RWPE2 (cell line): ENCODE data around the gene SPAG16.

Experiments
- ATAC-seq: fragments of 200-7000 bp; cut with Tn5 transposase; 3 replicates; pipeline ENCODE4 v1.9.1; 2021; ENCODE audit warnings: low read depth
- DNase-seq: peaks from one replicate; pipeline ENCODE4 v3.0.0-alpha.2; 2020; ENCODE audit warnings: low spot score
- H3K27ac ChIP-seq: fragments of 450-650 bp; 2 replicates; pipeline ENCODE4 v1.5.1; 2017; ENCODE audit warnings: mild to moderate bottlenecking; ENCODE audit not compliant: poor library complexity, severe bottlenecking
- H3K27me3 ChIP-seq: fragments of 250-450 bp; sonication (Bioruptor Pico); 2 replicates; pipeline ENCODE4 v1.5.1; 2021; ENCODE audit warnings: mild to moderate bottlenecking, moderate library complexity; ENCODE audit not compliant: insufficient read depth, poor library complexity, severe bottlenecking
- H3K36me3 ChIP-seq: fragments of 250-450 bp; sonication (Bioruptor Pico); 2 replicates; pipeline ENCODE4 v1.5.1; 2020; ENCODE audit warnings: low read depth, mild to moderate bottlenecking, moderate library complexity
- H3K4me1 ChIP-seq: fragments of 250-450 bp; sonication (Bioruptor Pico); 2 replicates; pipeline ENCODE4 v1.5.1; 2021; ENCODE audit warnings: mild to moderate bottlenecking, moderate library complexity; ENCODE audit not compliant: insufficient read depth, poor library complexity, severe bottlenecking
- H3K4me3 ChIP-seq: fragments of 250-450 bp; sonication (Bioruptor Pico); 2 replicates; pipeline ENCODE4 v1.5.1; 2021; ENCODE audit warnings: mild to moderate bottlenecking, moderate library complexity; ENCODE audit not compliant: severe bottlenecking
- H3K9me3 ChIP-seq: fragments of 250-450 bp; sonication (Bioruptor Pico); 2 replicates; pipeline ENCODE4 v1.5.1; 2021; ENCODE audit warnings: mild to moderate bottlenecking, moderate library complexity; ENCODE audit not compliant: severe bottlenecking
- TF ChIP-seq, protein P1 (sequence below): fragments of 450-650 bp; IDR thresholded peaks from one replicate; pipeline ENCODE4 v1.5.1; 2017; ENCODE audit warnings: mild to moderate bottlenecking, moderate library complexity; ENCODE audit not compliant: poor library complexity, severe bottlenecking

SPAG16 gene

DNA sequence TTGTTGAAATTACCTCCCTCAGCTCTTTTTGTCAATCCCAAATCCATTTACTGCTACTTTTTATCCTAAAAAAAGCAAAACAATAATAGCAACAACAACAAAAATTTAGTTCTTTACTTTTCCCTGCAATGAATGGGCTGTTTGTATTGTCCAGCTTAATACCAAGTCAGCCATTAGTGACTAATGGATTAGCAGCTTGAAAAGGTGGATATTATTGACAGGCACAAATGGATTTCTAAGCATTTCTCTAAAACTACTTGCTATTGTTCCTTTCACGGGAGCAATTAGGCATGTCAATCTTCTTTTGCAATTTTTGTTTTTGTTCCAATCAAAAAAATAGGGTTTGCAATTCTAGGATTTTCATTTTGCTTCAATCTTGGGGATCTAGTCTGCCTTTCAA is 32.1 kb upstream of the SPAG16 start:
- Histone ChIP-seq H3K9me3 (no peaks in the 10 kb centered on the region), H3K4me3 (no peak overlapping the region), H3K4me1 (peaks cover 6% of the 10 kb centered on the region), H3K27ac (no peak overlapping the region), H3K36me3 (no peaks in the 10 kb centered on the region), H3K27me3 (no peaks in the 10 kb centered on the region)
- TF ChIP-seq, protein P1, sequence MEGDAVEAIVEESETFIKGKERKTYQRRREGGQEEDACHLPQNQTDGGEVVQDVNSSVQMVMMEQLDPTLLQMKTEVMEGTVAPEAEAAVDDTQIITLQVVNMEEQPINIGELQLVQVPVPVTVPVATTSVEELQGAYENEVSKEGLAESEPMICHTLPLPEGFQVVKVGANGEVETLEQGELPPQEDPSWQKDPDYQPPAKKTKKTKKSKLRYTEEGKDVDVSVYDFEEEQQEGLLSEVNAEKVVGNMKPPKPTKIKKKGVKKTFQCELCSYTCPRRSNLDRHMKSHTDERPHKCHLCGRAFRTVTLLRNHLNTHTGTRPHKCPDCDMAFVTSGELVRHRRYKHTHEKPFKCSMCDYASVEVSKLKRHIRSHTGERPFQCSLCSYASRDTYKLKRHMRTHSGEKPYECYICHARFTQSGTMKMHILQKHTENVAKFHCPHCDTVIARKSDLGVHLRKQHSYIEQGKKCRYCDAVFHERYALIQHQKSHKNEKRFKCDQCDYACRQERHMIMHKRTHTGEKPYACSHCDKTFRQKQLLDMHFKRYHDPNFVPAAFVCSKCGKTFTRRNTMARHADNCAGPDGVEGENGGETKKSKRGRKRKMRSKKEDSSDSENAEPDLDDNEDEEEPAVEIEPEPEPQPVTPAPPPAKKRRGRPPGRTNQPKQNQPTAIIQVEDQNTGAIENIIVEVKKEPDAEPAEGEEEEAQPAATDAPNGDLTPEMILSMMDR, result no peak
- no peak for ATAC-seq
- no peak for DNase-seq

DNA sequence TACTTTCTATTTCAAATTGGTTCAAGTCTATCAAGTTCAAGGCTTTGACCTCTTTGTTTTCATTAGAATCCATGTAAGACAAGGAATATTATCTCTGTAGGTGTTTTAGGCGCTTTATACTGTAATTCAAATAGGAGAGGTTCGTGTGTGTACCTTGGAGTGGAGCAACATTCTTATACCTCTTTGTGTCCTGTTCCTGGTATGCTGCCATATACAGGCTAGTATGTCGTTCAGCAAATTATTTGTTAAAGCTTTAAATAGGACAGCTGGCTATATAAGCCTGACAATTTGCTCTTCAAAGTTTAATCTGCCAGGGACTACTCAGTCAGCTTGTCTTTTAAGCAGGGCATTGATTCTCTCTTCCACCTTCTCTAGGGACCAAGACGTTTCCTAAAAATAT is 31.1 kb upstream of the SPAG16 start:
- ATAC-seq (no peak), DNase-seq (no peak)
- H3K9me3 ChIP-seq, result no peaks in the 10 kb centered on the region
- H3K27ac ChIP-seq, result no peak overlapping the region
- no peaks in the 10 kb centered on the region for H3K27me3 ChIP-seq
- no peaks in the 10 kb centered on the region for H3K36me3 ChIP-seq
- peaks cover 6% of the 10 kb centered on the region for H3K4me1 ChIP-seq
- TF ChIP-seq, protein P1, result no peak
- H3K4me3 ChIP-seq, result no peak overlapping the region

DNA sequence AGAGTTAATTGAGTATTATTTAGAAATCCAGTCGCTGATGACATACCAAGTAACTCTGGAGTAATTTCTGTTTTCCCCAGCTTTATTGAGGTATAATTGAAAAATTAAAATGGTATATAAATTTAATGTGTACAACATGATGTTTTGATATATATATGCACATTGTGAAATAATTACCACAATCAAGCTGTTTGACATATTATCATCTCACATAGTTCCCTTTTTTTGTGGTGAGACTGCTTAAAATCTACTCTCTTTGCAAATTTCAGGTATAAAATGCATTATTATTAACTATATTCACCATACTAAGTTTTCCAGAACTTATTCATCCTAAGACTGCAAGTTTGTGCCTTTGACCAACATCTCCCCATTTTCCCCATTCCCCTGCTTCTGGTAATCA is 25.0 kb upstream of the SPAG16 start:
- ATAC-seq, result no peak
- TF ChIP-seq, protein P1, result no peak
- Histone ChIP-seq H3K4me3 (no peak overlapping the region), H3K27ac (no peak overlapping the region), H3K27me3 (no peaks in the 10 kb centered on the region), H3K4me1 (no peaks in the 10 kb centered on the region), H3K36me3 (no peaks in the 10 kb centered on the region), H3K9me3 (no peaks in the 10 kb centered on the region)
- no peak for DNase-seq

DNA sequence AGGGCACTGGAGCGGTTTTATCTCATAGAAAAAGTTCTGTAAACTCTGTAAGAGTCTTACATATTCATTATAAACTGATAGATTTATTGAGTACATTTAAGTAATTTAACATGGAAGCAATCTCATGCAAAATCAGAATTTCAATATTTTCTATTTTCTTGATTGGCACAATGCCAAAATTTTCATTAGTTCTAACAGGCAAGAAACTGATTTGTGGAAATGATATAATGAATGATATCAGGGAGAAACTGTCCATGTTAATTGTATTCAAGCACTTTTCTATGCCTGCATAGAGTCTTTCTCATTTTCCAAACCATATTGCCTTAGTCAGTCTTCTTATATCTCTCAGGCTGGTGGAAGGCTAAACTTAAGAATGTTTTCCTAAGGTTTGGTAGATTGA is 23.0 kb upstream of the SPAG16 start:
- no peak for DNase-seq
- TF ChIP-seq, protein P1, result no peak
- ATAC-seq, result no peak

DNA sequence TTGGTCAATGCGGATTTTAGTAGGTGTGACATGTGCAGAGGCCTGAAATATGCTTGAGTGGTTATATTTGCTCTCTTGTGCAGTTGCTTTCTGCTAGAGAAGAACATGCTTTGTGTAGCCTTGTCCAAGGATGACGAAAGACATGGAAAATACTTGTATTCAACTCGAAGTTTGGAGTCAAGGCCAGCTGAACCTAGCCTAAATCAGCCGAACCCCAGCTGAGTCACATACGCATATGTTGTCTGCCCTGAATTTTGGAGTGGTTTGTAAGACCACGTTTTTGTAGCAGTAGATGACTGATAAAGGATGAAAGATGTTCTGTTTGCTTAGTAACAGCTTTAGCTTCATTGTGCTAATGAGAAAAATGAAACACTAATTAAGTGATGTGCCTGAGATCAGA is 22.5 kb upstream of the SPAG16 start:
- H3K4me1 ChIP-seq, result no peaks in the 10 kb centered on the region

More for the DNA sequence above, 23.0 kb upstream of the SPAG16 start:
- no peaks in the 10 kb centered on the region for H3K36me3 ChIP-seq
- no peaks in the 10 kb centered on the region for H3K9me3 ChIP-seq
- H3K4me1 ChIP-seq, result no peaks in the 10 kb centered on the region
- H3K27ac ChIP-seq, result no peak overlapping the region
- no peak overlapping the region for H3K4me3 ChIP-seq
- no peaks in the 10 kb centered on the region for H3K27me3 ChIP-seq

More for the DNA sequence above, 22.5 kb upstream of the SPAG16 start:
- Histone ChIP-seq H3K27me3 (no peaks in the 10 kb centered on the region), H3K9me3 (no peaks in the 10 kb centered on the region), H3K27ac (no peak overlapping the region), H3K36me3 (no peaks in the 10 kb centered on the region), H3K4me3 (no peak overlapping the region)
- TF ChIP-seq, protein P1, result no peak
- no peak for ATAC-seq
- no peak for DNase-seq
